Measurements from ENCODE around the gene ITIH1. TPM values are rescaled to one million over a fixed set of nuclear protein-coding genes. Genes with fewer than 3 reads are reported as not detected.

ITIH1 gene
- total RNA-seq, 1 donor = not detected

- Histone ChIP-seq H3K4me1 (ENCODE audit: insufficient read depth, low read length) (no peaks in the 10 kb centered on the region), H3K4me2 (ENCODE audit: insufficient read depth, low read length) (no peak overlapping the region), H3K27ac (ENCODE audit: low read depth, low read length) (no peak overlapping the region), H3K27me3 (ENCODE audit: insufficient read depth, low read length) (peaks cover 9% of the 10 kb centered on the region), H4K20me1 (ENCODE audit: insufficient read depth, low read length) (no peaks in the 10 kb centered on the region), H3K36me3 (ENCODE audit: insufficient read depth, low read length) (no peaks in the 10 kb centered on the region), H3K4me3 (ENCODE audit: insufficient read depth, low read length) (no peak overlapping the region), H3K9me3 (ENCODE audit: low read depth, low read length) (no peaks in the 10 kb centered on the region), H3K79me2 (ENCODE audit: insufficient read depth, low read length) (no peaks in the 10 kb centered on the region), H2AFZ (ENCODE audit: low read length) (no peak overlapping the region)
- TF ChIP-seq, protein P1, sequence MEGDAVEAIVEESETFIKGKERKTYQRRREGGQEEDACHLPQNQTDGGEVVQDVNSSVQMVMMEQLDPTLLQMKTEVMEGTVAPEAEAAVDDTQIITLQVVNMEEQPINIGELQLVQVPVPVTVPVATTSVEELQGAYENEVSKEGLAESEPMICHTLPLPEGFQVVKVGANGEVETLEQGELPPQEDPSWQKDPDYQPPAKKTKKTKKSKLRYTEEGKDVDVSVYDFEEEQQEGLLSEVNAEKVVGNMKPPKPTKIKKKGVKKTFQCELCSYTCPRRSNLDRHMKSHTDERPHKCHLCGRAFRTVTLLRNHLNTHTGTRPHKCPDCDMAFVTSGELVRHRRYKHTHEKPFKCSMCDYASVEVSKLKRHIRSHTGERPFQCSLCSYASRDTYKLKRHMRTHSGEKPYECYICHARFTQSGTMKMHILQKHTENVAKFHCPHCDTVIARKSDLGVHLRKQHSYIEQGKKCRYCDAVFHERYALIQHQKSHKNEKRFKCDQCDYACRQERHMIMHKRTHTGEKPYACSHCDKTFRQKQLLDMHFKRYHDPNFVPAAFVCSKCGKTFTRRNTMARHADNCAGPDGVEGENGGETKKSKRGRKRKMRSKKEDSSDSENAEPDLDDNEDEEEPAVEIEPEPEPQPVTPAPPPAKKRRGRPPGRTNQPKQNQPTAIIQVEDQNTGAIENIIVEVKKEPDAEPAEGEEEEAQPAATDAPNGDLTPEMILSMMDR (IDR thresholded peaks at IDR 0.05; ENCODE audit: extremely low read depth, low read depth, low read length) = no peak
- DNase-seq (ENCODE audit: insufficient read length, low spot score, missing footprints) = peak; percentile 37
Measured at GRCh38 chr3:52791366-52791765, 14.0 kb downstream of the ITIH1 start.

- Histone ChIP-seq H3K9me3 (ENCODE audit: low read depth, low read length) (no peaks in the 10 kb centered on the region), H3K79me2 (ENCODE audit: insufficient read depth, low read length) (no peaks in the 10 kb centered on the region), H3K4me3 (ENCODE audit: insufficient read depth, low read length) (no peak overlapping the region), H3K36me3 (ENCODE audit: insufficient read depth, low read length) (no peaks in the 10 kb centered on the region), H3K27ac (ENCODE audit: low read depth, low read length) (no peak overlapping the region), H4K20me1 (ENCODE audit: insufficient read depth, low read length) (no peaks in the 10 kb centered on the region), H2AFZ (ENCODE audit: low read length) (no peak overlapping the region), H3K4me1 (ENCODE audit: insufficient read depth, low read length) (no peaks in the 10 kb centered on the region), H3K27me3 (ENCODE audit: insufficient read depth, low read length) (peaks cover 6% of the 10 kb centered on the region), H3K4me2 (ENCODE audit: insufficient read depth, low read length) (no peak overlapping the region)
- TF ChIP-seq, protein P1 (IDR thresholded peaks at IDR 0.05; ENCODE audit: extremely low read depth, low read depth, low read length) = no peak
- peak; percentile 72 for DNase-seq (ENCODE audit: insufficient read length, low spot score, missing footprints)
Measured at GRCh38 chr3:52791928-52792327, 14.5 kb downstream of the ITIH1 start.

- no peaks in the 10 kb centered on the region for H3K36me3 ChIP-seq (ENCODE audit: insufficient read depth, low read length)
- DNase-seq (ENCODE audit: insufficient read length, low spot score, missing footprints) = no peak
- no peak overlapping the region for H2AFZ ChIP-seq (ENCODE audit: low read length)
- H3K4me1 ChIP-seq (ENCODE audit: insufficient read depth, low read length) = no peaks in the 10 kb centered on the region
- H3K27me3 ChIP-seq (ENCODE audit: insufficient read depth, low read length) = peaks cover 5% of the 10 kb centered on the region
- H3K4me2 ChIP-seq (ENCODE audit: insufficient read depth, low read length) = no peak overlapping the region
- no peak overlapping the region for H3K4me3 ChIP-seq (ENCODE audit: insufficient read depth, low read length)
- H4K20me1 ChIP-seq (ENCODE audit: insufficient read depth, low read length) = no peaks in the 10 kb centered on the region
- TF ChIP-seq, protein P1 (IDR thresholded peaks at IDR 0.05; ENCODE audit: extremely low read depth, low read depth, low read length) = no peak
- H3K9me3 ChIP-seq (ENCODE audit: low read depth, low read length) = no peaks in the 10 kb centered on the region
- no peaks in the 10 kb centered on the region for H3K79me2 ChIP-seq (ENCODE audit: insufficient read depth, low read length)
- H3K27ac ChIP-seq (ENCODE audit: low read depth, low read length) = no peak overlapping the region
Measured at GRCh38 chr3:52792413-52792812, 15.0 kb downstream of the ITIH1 start.

- H4K20me1 ChIP-seq (ENCODE audit: insufficient read depth, low read length) = no peaks in the 10 kb centered on the region
- TF ChIP-seq, protein P1 (IDR thresholded peaks at IDR 0.05; ENCODE audit: extremely low read depth, low read depth, low read length) = no peak
- no peaks in the 10 kb centered on the region for H3K79me2 ChIP-seq (ENCODE audit: insufficient read depth, low read length)
- H3K27me3 ChIP-seq (ENCODE audit: insufficient read depth, low read length) = peaks cover 5% of the 10 kb centered on the region
- no peak overlapping the region for H3K4me2 ChIP-seq (ENCODE audit: insufficient read depth, low read length)
- no peak overlapping the region for H2AFZ ChIP-seq (ENCODE audit: low read length)
- H3K9me3 ChIP-seq (ENCODE audit: low read depth, low read length) = no peaks in the 10 kb centered on the region
- no peak overlapping the region for H3K4me3 ChIP-seq (ENCODE audit: insufficient read depth, low read length)
- H3K4me1 ChIP-seq (ENCODE audit: insufficient read depth, low read length) = no peaks in the 10 kb centered on the region
- no peak overlapping the region for H3K27ac ChIP-seq (ENCODE audit: low read depth, low read length)
- peak; percentile 80 for DNase-seq (ENCODE audit: insufficient read length, low spot score, missing footprints)
- H3K36me3 ChIP-seq (ENCODE audit: insufficient read depth, low read length) = no peaks in the 10 kb centered on the region
Measured at GRCh38 chr3:52792961-52793695, 15.7 kb downstream of the ITIH1 start.
